ENCODE measurements around the gene AP1M1. TPM values are rescaled to one million over a fixed set of nuclear protein-coding genes. Genes with fewer than 3 reads are reported as not detected.
A peak's percentile ranks its signal among the peaks of the same experiment; 100 is the strongest.

The AP1M1 gene
- 10 to 100 TPM; 20.0 to 24.4 TPM for total RNA-seq

GRCh38 chr19:16197622-16198369 is at the start of gene AP1M1:
Gene AP1M1, plus strand, starts transcription at chr19:16197911. Its CDS starts 116 bp downstream, at chr19:16198027.
- Histone ChIP-seq H3K4me3 (peak within 1 kb of the TSS; percentile 95), H3K27me3 (no peaks in the 10 kb centered on the region), H3K27ac (peak within 1 kb of the TSS; percentile 83), H3K4me1 (peaks cover 20% of the 10 kb centered on the region), H3K36me3 (no peaks in the 10 kb centered on the region), H3K9me3 (no peaks in the 10 kb centered on the region), H3K9ac (ENCODE audit: low read depth in 2 of 2, low read length in 2 of 2) (peak within 1 kb of the TSS; percentile 81 to 90)
- peak; percentile 99 for DNase-seq
- no peak for TF ChIP-seq CTCF (IDR thresholded peaks at IDR 0.05)
- intact Hi-C loops (cut with DNase I) = no loop called here

GRCh38 chr19:16148443-16149229 is 49.1 kb upstream of the AP1M1 start:
- intact Hi-C loops (cut with DNase I) = no loop called here
- Histone ChIP-seq H3K4me1 (no peaks in the 10 kb centered on the region), H3K27ac (peak overlapping the region; percentile 9), H3K36me3 (no peaks in the 10 kb centered on the region), H3K27me3 (no peaks in the 10 kb centered on the region), H3K4me3 (no peak overlapping the region), H3K9me3 (no peaks in the 10 kb centered on the region), H3K9ac (ENCODE audit: low read depth in 2 of 2, low read length in 2 of 2) (no peak overlapping the region)
- DNase-seq = no peak
- TF ChIP-seq CTCF (IDR thresholded peaks at IDR 0.05) = no peak

- H3K27me3 ChIP-seq = no peaks in the 10 kb centered on the region
- no peaks in the 10 kb centered on the region for H3K36me3 ChIP-seq
- H3K4me3 ChIP-seq = no peak overlapping the region
- H3K9me3 ChIP-seq = no peaks in the 10 kb centered on the region
- H3K27ac ChIP-seq = no peak overlapping the region
- no peak overlapping the region for H3K9ac ChIP-seq (ENCODE audit: low read depth in 2 of 2, low read length in 2 of 2)
- TF ChIP-seq CTCF (IDR thresholded peaks at IDR 0.05) = no peak
- DNase-seq = no peak
- no peaks in the 10 kb centered on the region for H3K4me1 ChIP-seq
- intact Hi-C loops (cut with DNase I) = no loop called here
Measured at GRCh38 chr19:16153582-16154336, 44.0 kb upstream of the AP1M1 start.

GRCh38 chr19:16154557-16154956 is 43.2 kb upstream of the AP1M1 start:
- Histone ChIP-seq H3K9ac (ENCODE audit: low read depth in 2 of 2, low read length in 2 of 2) (no peak overlapping the region), H3K27ac (no peak overlapping the region), H3K36me3 (no peaks in the 10 kb centered on the region), H3K4me1 (no peaks in the 10 kb centered on the region), H3K4me3 (no peak overlapping the region), H3K27me3 (no peaks in the 10 kb centered on the region), H3K9me3 (no peaks in the 10 kb centered on the region)
- no peak for DNase-seq
- TF ChIP-seq CTCF (IDR thresholded peaks at IDR 0.05) = no peak
- intact Hi-C loops (cut with DNase I) = no loop called here

- Histone ChIP-seq H3K27ac (no peak overlapping the region), H3K4me3 (no peak overlapping the region), H3K9me3 (no peaks in the 10 kb centered on the region), H3K9ac (ENCODE audit: low read depth in 2 of 2, low read length in 2 of 2) (no peak overlapping the region), H3K36me3 (no peaks in the 10 kb centered on the region), H3K4me1 (no peaks in the 10 kb centered on the region), H3K27me3 (no peaks in the 10 kb centered on the region)
- intact Hi-C loops (cut with DNase I) = no loop called here
- no peak for DNase-seq
- TF ChIP-seq CTCF (IDR thresholded peaks at IDR 0.05) = no peak
Measured at GRCh38 chr19:16155128-16155527, 42.6 kb upstream of the AP1M1 start.

Data from colonic mucosa (tissue), 4 donors.